ENCODE results near the gene PCMT1.

DNA sequence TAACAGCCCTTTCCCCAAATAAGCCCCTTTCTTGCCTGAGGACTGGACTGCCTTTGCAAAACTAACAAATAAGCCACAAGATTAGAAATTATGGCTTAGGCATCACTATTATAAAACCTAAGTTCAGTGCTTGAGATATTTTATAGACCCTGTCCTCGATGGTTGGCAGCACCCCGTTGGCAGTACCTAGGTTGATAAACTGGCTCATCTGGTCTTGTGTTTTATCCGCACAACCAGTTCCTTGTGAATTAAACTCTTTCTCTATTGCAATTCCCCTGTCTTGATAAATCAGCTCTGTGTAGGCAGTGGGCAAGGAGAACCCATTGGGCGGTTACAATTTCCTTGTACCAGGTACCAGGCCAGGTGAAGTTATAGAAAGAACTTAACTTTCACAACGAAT, 108.0 kb downstream of the PCMT1 start:
- TF ChIP-seq GATA2 (IDR thresholded peaks at IDR 0.05; ENCODE audit: low read depth, low read length) (no peak), GATA3 (IDR thresholded peaks at IDR 0.05; ENCODE audit: low read depth, low read length) (no peak)

Data from SH-SY5Y (cell line).